PC-9 (cell line): ENCODE measurements around the gene HOXB3. TPM values are rescaled to one million over a fixed set of nuclear protein-coding genes. Genes with fewer than 3 reads are reported as not detected.
A peak's percentile ranks its signal among the peaks of the same experiment; 100 is the strongest.

Source experiments
- BruUV-seq: library from RNA; stranded (reverse); fragments of 400-500 nt; replicated peaks from 2 replicates; lab custom pipeline; 2021; lab: Mats Ljungman, UMichigan
- CTCF ChIA-PET: fragments of 300-600 bp; sonication (Branson Sonifier 250); formaldehyde crosslinking; loops from one replicate; lab custom pipeline; 2022; ENCODE audit warnings: antibody characterized with exemption; lab: Charles Lee
- POLR2A ChIA-PET: fragments of 300-600 bp; sonication (Branson Sonifier 250); formaldehyde crosslinking; loops from one replicate; lab custom pipeline; 2022; ENCODE audit warnings: antibody characterized with exemption; ENCODE audit not compliant: unreplicated experiment; lab: Charles Lee
- DNase-seq, 2 experiments: peaks; one replicate each; pipeline versions ENCODE4 v3.0.0 to v3.0.0-alpha.2; 2015 to 2022; ENCODE audit warnings: mixed read lengths in 1 of 2
- H2AFZ ChIP-seq: fragments of 200-600 bp; sonication (generic); 2 replicates; pipeline ENCODE4 v1.8.1; 2017; ENCODE audit warnings: antibody characterized with exemption
- H3F3A ChIP-seq: fragments of 200-600 bp; sonication (generic); 2 replicates; pipeline ENCODE4 v1.8.1; 2017; ENCODE audit warnings: antibody characterized with exemption, mild to moderate bottlenecking, low read depth; ENCODE audit not compliant: insufficient read depth
- H3K27ac ChIP-seq: fragments of 200-600 bp; sonication (generic); 2 replicates; pipeline ENCODE4 v1.6.1; 2016; ENCODE audit warnings: mixed run types
- H3K27me3 ChIP-seq: fragments of 200-600 bp; sonication (generic); 2 replicates; pipeline ENCODE4 v1.6.1; 2016; ENCODE audit warnings: low read depth, mixed run types; ENCODE audit not compliant: insufficient read depth
- H3K36me3 ChIP-seq: fragments of 200-600 bp; sonication (generic); 2 replicates; pipeline ENCODE4 v1.6.1; 2016; ENCODE audit warnings: low read depth, mixed run types
- H3K4me1 ChIP-seq: fragments of 200-600 bp; sonication (generic); replicated peaks from 2 replicates; pipeline ENCODE4 v1.6.1; 2016; ENCODE audit warnings: mixed run types; ENCODE audit not compliant: insufficient read depth
- H3K4me2 ChIP-seq: fragments of 200-600 bp; sonication (generic); 2 replicates; pipeline ENCODE4 v1.6.1; 2017; ENCODE audit warnings: mixed run types
- H3K4me3 ChIP-seq: fragments of 200-600 bp; sonication (generic); 2 replicates; pipeline ENCODE4 v1.6.1; 2016; ENCODE audit warnings: mixed run types
- H3K79me2 ChIP-seq: fragments of 200-600 bp; sonication (generic); 2 replicates; pipeline ENCODE4 v1.6.1; 2017; ENCODE audit warnings: low read depth, mixed run types
- H3K9me2 ChIP-seq: fragments of 200-600 bp; sonication (generic); 2 replicates; pipeline ENCODE4 v1.8.1; 2017; ENCODE audit warnings: mild to moderate bottlenecking; ENCODE audit not compliant: insufficient read depth
- H3K9me3 ChIP-seq: fragments of 200-600 bp; sonication (generic); 2 replicates; pipeline ENCODE4 v1.8.1; 2016; ENCODE audit warnings: low read depth; ENCODE audit not compliant: insufficient read depth
- H4K20me1 ChIP-seq: fragments of 200-600 bp; sonication (generic); 2 replicates; pipeline ENCODE4 v1.8.1; 2017; ENCODE audit not compliant: insufficient read depth
- CTCF ChIP-seq: fragments of 200-600 bp; sonication (generic); conservative IDR thresholded peaks from 2 replicates; pipeline ENCODE4 v1.6.1; 2017; ENCODE audit warnings: mixed run types, antibody characterized with exemption, mild to moderate bottlenecking, moderate library complexity
- EZH2 ChIP-seq: fragments of 200-600 bp; sonication (generic); IDR thresholded peaks from 2 replicates; pipeline ENCODE4 v1.8.0; 2017; ENCODE audit warnings: antibody characterized with exemption, low read depth
- intact Hi-C: fragments of 100-400 bp; cut with micrococcal nuclease; formaldehyde crosslinking; loops from one replicate; pipeline ENCODE4 v1.10.0; 2022; ENCODE audit not compliant: unreplicated experiment
- total RNA-seq: library from RNA; stranded (reverse); gene quantifications from 2 replicates; pipeline ENCODE4 v1.2.3, GENCODE V29; 2021

Gene HOXB3
- total RNA-seq, 1 experiment from 2014 or later: 19.1 TPM

GRCh38 chr17:48624544-48625494 is 34.8 kb upstream of the HOXB3 start:
- Histone ChIP-seq H3F3A (peaks cover 13% of the 10 kb centered on the region; the same call in 1 of the 2 replicates), H3K79me2 (no peaks in the 10 kb centered on the region), H3K9me2 (no peaks in the 10 kb centered on the region), H3K4me2 (peak overlapping the region; percentile 96), H2AFZ (peak overlapping the region; percentile 86), H4K20me1 (no peaks in the 10 kb centered on the region; the same call in 1 of the 2 replicates), H3K4me3 (peak overlapping the region; percentile 70), H3K27me3 (peaks cover 16% of the 10 kb centered on the region; the same call in 1 of the 2 replicates), H3K36me3 (no peaks in the 10 kb centered on the region), H3K27ac (no peak overlapping the region), H3K4me1 (peaks cover 3% of the 10 kb centered on the region; the same call in 1 of the 2 replicates), H3K9me3 (no peaks in the 10 kb centered on the region)
- no TSS peak for BruUV-seq
- CTCF ChIA-PET: interaction anchor here (0.6 to 3.0 kb wide), 5 partner anchors 10 to 397 kb away, joined by 3 to 13 read pairs (median 7); no protein-coding TSS in a partner anchor
- no peak for TF ChIP-seq EZH2
- intact Hi-C loops: no loop called here
- no peak for DNase-seq
- POLR2A ChIA-PET: interaction anchor here (1.2 kb wide), 1 partner anchor 21 kb away, joined by 3 read pairs; no protein-coding TSS in a partner anchor

GRCh38 chr17:48624118-48624517 is 34.1 kb upstream of the HOXB3 start:
- intact Hi-C loops: no loop called here
- DNase-seq: no peak
- Histone ChIP-seq H3K27me3 (peaks cover 10% of the 10 kb centered on the region; the same call in 1 of the 2 replicates), H3K79me2 (no peaks in the 10 kb centered on the region), H3K36me3 (no peaks in the 10 kb centered on the region), H4K20me1 (no peaks in the 10 kb centered on the region; the same call in 1 of the 2 replicates), H2AFZ (no peak overlapping the region), H3K9me2 (no peaks in the 10 kb centered on the region), H3K4me1 (peaks cover 3% of the 10 kb centered on the region; the same call in 1 of the 2 replicates), H3K4me3 (peak overlapping the region; percentile 70; the same call in 1 of the 2 replicates), H3K27ac (no peak overlapping the region), H3K9me3 (no peaks in the 10 kb centered on the region), H3F3A (peaks cover 13% of the 10 kb centered on the region; the same call in 1 of the 2 replicates), H3K4me2 (peak overlapping the region; percentile 96)
- CTCF ChIA-PET: no interaction called here
- TF ChIP-seq CTCF: no peak
- TF ChIP-seq EZH2: no peak
- BruUV-seq: no TSS peak
- POLR2A ChIA-PET: no interaction called here

- H3K4me3 ChIP-seq: no peak overlapping the region
- POLR2A ChIA-PET: no interaction called here
- CTCF ChIA-PET: interaction anchor here (0.6 kb wide), 1 partner anchor 33 kb away, joined by 3 read pairs; no protein-coding TSS in a partner anchor
- H3K27ac ChIP-seq: no peak overlapping the region
- no peak for DNase-seq
- no peaks in the 10 kb centered on the region for H3K36me3 ChIP-seq
- H3K4me1 ChIP-seq: peaks cover 8% of the 10 kb centered on the region; the same call in 1 of the 2 replicates
- H3K27me3 ChIP-seq: peaks cover 5% of the 10 kb centered on the region; the same call in 1 of the 2 replicates
- intact Hi-C loops: no loop called here
- peaks cover 13% of the 10 kb centered on the region; the same call in 1 of the 2 replicates for H3F3A ChIP-seq
- H3K4me2 ChIP-seq: no peak overlapping the region
- no TSS peak for BruUV-seq
- no peak overlapping the region for H2AFZ ChIP-seq
- H3K9me2 ChIP-seq: no peaks in the 10 kb centered on the region
- H4K20me1 ChIP-seq: no peaks in the 10 kb centered on the region; the same call in 1 of the 2 replicates
- no peaks in the 10 kb centered on the region for H3K9me3 ChIP-seq
- H3K79me2 ChIP-seq: no peaks in the 10 kb centered on the region
- TF ChIP-seq CTCF: no peak
- no peak for TF ChIP-seq EZH2
Measured at GRCh38 chr17:48623583-48623982, 33.5 kb upstream of the HOXB3 start.
